A673 (cell line): ENCODE results near the gene HCK. TPM values are rescaled to one million over a fixed set of nuclear protein-coding genes. Genes with fewer than 3 reads are reported as not detected.

Experiments
- BruUV-seq: library from RNA; stranded (reverse); fragments of 400-500 nt; replicated peaks from 2 replicates; lab custom pipeline; 2021; lab: Mats Ljungman, UMichigan
- CTCF ChIA-PET: fragments of 300-600 bp; sonication (Branson Sonifier 250); formaldehyde crosslinking; loops from one replicate; lab custom pipeline; 2022; ENCODE audit warnings: antibody characterized with exemption; lab: Charles Lee
- POLR2A ChIA-PET: fragments of 300-600 bp; sonication (Branson Sonifier 250); formaldehyde crosslinking; loops from one replicate; lab custom pipeline; 2022; ENCODE audit warnings: antibody characterized with exemption; ENCODE audit not compliant: low non-redundant PET; lab: Charles Lee
- DNase-seq: peaks from one replicate; pipeline ENCODE4 v3.0.0-alpha.2; 2015; ENCODE audit warnings: low spot score
- H3K27ac ChIP-seq: fragments of 200-600 bp; sonication (generic); 2 replicates; pipeline ENCODE4 v1.5.1; 2016; ENCODE audit warnings: mixed run types, low read depth, mild to moderate bottlenecking, mixed read lengths, antibody characterized with exemption, low read length; ENCODE audit not compliant: poor library complexity, severe bottlenecking
- H3K27me3 ChIP-seq: fragments of 200-600 bp; sonication (generic); replicated peaks from 2 replicates; pipeline ENCODE4 v1.6.1; 2017; ENCODE audit warnings: mixed run types, low read depth, mild to moderate bottlenecking, mixed read lengths, antibody characterized with exemption, low read length; ENCODE audit not compliant: insufficient read depth, poor library complexity
- H3K36me3 ChIP-seq: fragments of 200-600 bp; sonication (generic); 2 replicates; pipeline ENCODE4 v1.6.1; 2016; ENCODE audit warnings: mixed run types, mild to moderate bottlenecking, mixed read lengths, antibody characterized with exemption, low read length; ENCODE audit not compliant: insufficient read depth, poor library complexity, severe bottlenecking
- H3K4me1 ChIP-seq: fragments of 200-600 bp; sonication (generic); 2 replicates; pipeline ENCODE4 v1.6.1; 2017; ENCODE audit warnings: mixed run types, mild to moderate bottlenecking, mixed read lengths, antibody characterized with exemption, low read length; ENCODE audit not compliant: insufficient read depth, poor library complexity, severe bottlenecking
- H3K4me3 ChIP-seq: fragments of 200-600 bp; sonication (generic); 2 replicates; pipeline ENCODE4 v1.5.1; 2016; ENCODE audit warnings: low read depth, mixed run types, mild to moderate bottlenecking, mixed read lengths, low read length; ENCODE audit not compliant: poor library complexity, severe bottlenecking
- H3K9me3 ChIP-seq: fragments of 200-600 bp; sonication (generic); 2 replicates; pipeline ENCODE4 v1.6.1; 2016; ENCODE audit warnings: mixed run types, low read depth, mild to moderate bottlenecking, mixed read lengths, antibody characterized with exemption, low read length; ENCODE audit not compliant: poor library complexity, severe bottlenecking
- CTCF ChIP-seq: fragments of 300-800, 200-600 bp; sonication (generic); conservative IDR thresholded peaks from 2 replicates; pipeline ENCODE4 v1.5.1; 2017; ENCODE audit warnings: low read depth, mild to moderate bottlenecking, antibody characterized with exemption, low read length, moderate library complexity, mixed read lengths
- EZH2 ChIP-seq: fragments of 200-600 bp; sonication (generic); IDR thresholded peaks from 2 replicates; pipeline ENCODE4 v1.6.1; 2017; ENCODE audit warnings: borderline replicate concordance, low read depth, mild to moderate bottlenecking, mixed read lengths, antibody characterized with exemption, low read length; ENCODE audit not compliant: poor library complexity, severe bottlenecking
- intact Hi-C: fragments of 100-400 bp; cut with micrococcal nuclease; formaldehyde crosslinking; loops from one replicate; pipeline ENCODE4 v1.10.0; 2022; ENCODE audit not compliant: unreplicated experiment
- total RNA-seq: library from RNA; stranded (reverse); gene quantifications from 2 replicates; pipeline ENCODE4 v1.2.3, GENCODE V29; 2021

Gene HCK
- total RNA-seq, 1 experiment from 2014 or later = not detected

GRCh38 chr20:32037929-32038328 is 14.1 kb upstream of the HCK start:
- Histone ChIP-seq H3K27me3 (no peaks in the 10 kb centered on the region), H3K36me3 (no peaks in the 10 kb centered on the region), H3K27ac (no peak overlapping the region), H3K4me3 (no peak overlapping the region), H3K4me1 (peaks cover 3% of the 10 kb centered on the region), H3K9me3 (no peaks in the 10 kb centered on the region)
- TF ChIP-seq EZH2 = no peak
- TF ChIP-seq CTCF = no peak
- DNase-seq = no peak
- BruUV-seq = no TSS peak
- POLR2A ChIA-PET = interaction anchor here (0.7 kb wide), 1 partner anchor 433 kb away, joined by 15 read pairs; the partner anchor contains the start of gene ID1
- intact Hi-C loops = no loop called here
- CTCF ChIA-PET = no interaction called here

- POLR2A ChIA-PET = interaction anchor here (0.7 kb wide), 1 partner anchor 429 kb away, joined by 3 read pairs; no protein-coding TSS in a partner anchor
- BruUV-seq = no TSS peak
- intact Hi-C loops = no loop called here
Measured at GRCh38 chr20:32040142-32040953, 11.7 kb upstream of the HCK start.

GRCh38 chr20:32045999-32046398 is 6.0 kb upstream of the HCK start:
- no peaks in the 10 kb centered on the region for H3K4me1 ChIP-seq
- H3K9me3 ChIP-seq = no peaks in the 10 kb centered on the region
- ChIA-PET POLR2A (no interaction called here), CTCF (no interaction called here)
- no peak overlapping the region for H3K27ac ChIP-seq
- intact Hi-C loops = no loop called here
- no peaks in the 10 kb centered on the region for H3K36me3 ChIP-seq
- no peak for TF ChIP-seq CTCF
- TF ChIP-seq EZH2 = no peak
- peaks cover 21% of the 10 kb centered on the region for H3K27me3 ChIP-seq
- no TSS peak for BruUV-seq
- no peak overlapping the region for H3K4me3 ChIP-seq
- no peak for DNase-seq

More at GRCh38 chr20:32040142-32040953, 11.7 kb upstream of the HCK start:
- CTCF ChIA-PET = no interaction called here
- Histone ChIP-seq H3K36me3 (no peaks in the 10 kb centered on the region), H3K4me1 (no peaks in the 10 kb centered on the region), H3K4me3 (no peak overlapping the region), H3K9me3 (no peaks in the 10 kb centered on the region), H3K27ac (no peak overlapping the region), H3K27me3 (no peaks in the 10 kb centered on the region)
- no peak for DNase-seq
- TF ChIP-seq EZH2 = no peak
- TF ChIP-seq CTCF = no peak
